Testis (tissue), 3 donors: Measurements from ENCODE around the gene HDX. TPM values are rescaled to one million over a fixed set of nuclear protein-coding genes. Genes with fewer than 3 reads are reported as not detected.

Source experiments
- DNase-seq: peaks from one replicate; pipeline ENCODE4 v3.0.0-alpha.2; 2019
- H3K27ac ChIP-seq, 2 donors: fragments of 200-600 bp; sonication (generic); one replicate each; pipeline ENCODE4 v1.5.1; 2019
- H3K27me3 ChIP-seq: fragments of 200-600 bp; sonication (generic); one replicate; pipeline ENCODE4 v1.5.1; 2019
- H3K36me3 ChIP-seq: fragments of 200-600 bp; sonication (generic); one replicate; pipeline ENCODE4 v1.5.1; 2017; ENCODE audit warnings: low read depth; ENCODE audit errors: missing control alignments
- H3K4me1 ChIP-seq: fragments of 200-600 bp; sonication (generic); one replicate; pipeline ENCODE4 v1.5.1; 2019
- H3K4me3 ChIP-seq, 2 donors: fragments of 200-600 bp; sonication (generic); one replicate each; pipeline ENCODE4 v1.5.1; 2017 to 2019
- H3K9me3 ChIP-seq: fragments of 200-600 bp; sonication (generic); one replicate; pipeline ENCODE4 v1.5.1; 2017
- CTCF ChIP-seq, 3 experiments: fragments of 450-650 bp in 2 of 3; fragments of 200-600 bp in 1 of 3; sonication (generic) in 1 of 3; IDR thresholded peaks; one replicate each; pipeline ENCODE4 v1.5.1; 2016 to 2019; ENCODE audit warnings: antibody characterized with exemption in 3 of 3, mild to moderate bottlenecking in 2 of 3, moderate library complexity in 1 of 3
- POLR2A ChIP-seq: fragments of 450-650 bp; IDR thresholded peaks from one replicate; pipeline ENCODE4 v1.6.1; 2017; ENCODE audit warnings: antibody characterized with exemption, mild to moderate bottlenecking, moderate library complexity
- WGBS, 2 donors: methylation state at CpG; one replicate each; pipeline ENCODE4 v1.1.5; 2018; 5-methylcytosine and 5-hydroxymethylcytosine counted together
- intact Hi-C: fragments of 100-400 bp; cut with DNase I; formaldehyde crosslinking; loops from one replicate; pipeline ENCODE4 v1.15.1; 2023; ENCODE audit warnings: low total_unique reads
- polyA plus RNA-seq: library from polyadenylated mRNA; stranded (reverse); fragments of 350-450 nt; fragmentation: Illumina TruSeq; extraction: RNeasy Lipid Tissue Mini Kit (QIAGEN cat#74804); gene quantifications from one replicate; pipeline ENCODE4 v1.2.3, GENCODE V29; 2014; ENCODE audit warnings: low read depth, low replicate concordance; ENCODE audit not compliant: insufficient read depth
- total RNA-seq, 2 donors: library from RNA; depleted of rRNA; stranded (reverse); fragments of >200 nt; gene quantifications; one replicate each; pipeline ENCODE4 v1.2.3, GENCODE V29; 2016

Gene HDX
- total and polyA plus RNA-seq, 3 donors from 2014 or later, result 3.2 to 9.0 (median 4.9) TPM

- Histone ChIP-seq H3K9me3 (no peaks in the 10 kb centered on the region), H3K4me3 (no peak overlapping the region), H3K27me3 (no peaks in the 10 kb centered on the region), H3K36me3 (no peaks in the 10 kb centered on the region), H3K4me1 (no peaks in the 10 kb centered on the region), H3K27ac (no peak overlapping the region)
- DNase-seq, result no peak
- no peak for TF ChIP-seq POLR2A
- TF ChIP-seq CTCF (IDR thresholded peaks at IDR 0.05), result no peak
- 74 to 97% methylated on average over 2 of the region's 2 CpGs for WGBS, 2 donors
- intact Hi-C loops, result no loop called here
Observed at GRCh38 chrX:84479086-84479485, 23.2 kb downstream of the HDX start.

- DNase-seq, result no peak
- intact Hi-C loops, result no loop called here
- Histone ChIP-seq H3K9me3 (no peaks in the 10 kb centered on the region), H3K36me3 (no peaks in the 10 kb centered on the region), H3K4me1 (no peaks in the 10 kb centered on the region), H3K27ac (no peak overlapping the region), H3K4me3 (no peak overlapping the region), H3K27me3 (no peaks in the 10 kb centered on the region)
- TF ChIP-seq CTCF (IDR thresholded peaks at IDR 0.05), result no peak
- TF ChIP-seq POLR2A, result no peak
Observed at GRCh38 chrX:84477114-84477513, 25.1 kb downstream of the HDX start.

GRCh38 chrX:84475596-84475995 lies 26.7 kb downstream of the HDX start:
- no peak for TF ChIP-seq POLR2A
- TF ChIP-seq CTCF (IDR thresholded peaks at IDR 0.05), result no peak
- H3K36me3 ChIP-seq, result no peaks in the 10 kb centered on the region
- H3K4me1 ChIP-seq, result no peaks in the 10 kb centered on the region
- no peak overlapping the region for H3K4me3 ChIP-seq
- no peaks in the 10 kb centered on the region for H3K27me3 ChIP-seq
- intact Hi-C loops, result no loop called here
- 52 to 62% methylated on average over 2 of the region's 2 CpGs for WGBS, 2 donors
- DNase-seq, result no peak
- no peaks in the 10 kb centered on the region for H3K9me3 ChIP-seq
- no peak overlapping the region for H3K27ac ChIP-seq

GRCh38 chrX:84475101-84475500 lies 27.2 kb downstream of the HDX start:
- no peak for DNase-seq
- Histone ChIP-seq H3K4me1 (no peaks in the 10 kb centered on the region), H3K27me3 (no peaks in the 10 kb centered on the region), H3K27ac (no peak overlapping the region), H3K36me3 (no peaks in the 10 kb centered on the region), H3K9me3 (no peaks in the 10 kb centered on the region), H3K4me3 (no peak overlapping the region)
- WGBS, 2 donors, result 76 to 78% methylated on average over 2 of the region's 2 CpGs
- TF ChIP-seq POLR2A, result no peak
- no peak for TF ChIP-seq CTCF (IDR thresholded peaks at IDR 0.05)
- intact Hi-C loops, result no loop called here

GRCh38 chrX:84469226-84469625 lies 33.0 kb downstream of the HDX start:
- no peaks in the 10 kb centered on the region for H3K9me3 ChIP-seq
- H3K4me1 ChIP-seq, result no peaks in the 10 kb centered on the region
- H3K27me3 ChIP-seq, result no peaks in the 10 kb centered on the region
- H3K4me3 ChIP-seq, result no peak overlapping the region
- no peak for DNase-seq
- no peaks in the 10 kb centered on the region for H3K36me3 ChIP-seq
- no peak overlapping the region for H3K27ac ChIP-seq
- intact Hi-C loops, result no loop called here
- 43 to 50% methylated on average over 3 of the region's 3 CpGs for WGBS, 2 donors
- TF ChIP-seq POLR2A (no peak), CTCF (IDR thresholded peaks at IDR 0.05) (no peak)
